SK-N-SH treated with all-trans-retinoic acid at 6 μM for 48 hours (cell line): ENCODE results near the gene PTPRG.

Source experiments
- ARNTL ChIP-seq: fragments of 450-650 bp; formaldehyde crosslinking; IDR thresholded peaks from 2 replicates; pipeline ENCODE4 v1.5.0; 2020; ENCODE audit warnings: low read depth, mild to moderate bottlenecking, moderate library complexity, borderline replicate concordance
- ESRRG ChIP-seq: fragments of 250-450 bp; sonication (Bioruptor Pico); IDR thresholded peaks from 2 replicates; pipeline ENCODE4 v1.6.1; 2021; ENCODE audit warnings: mild to moderate bottlenecking
- ISL1 ChIP-seq: fragments of 250-450 bp; sonication (Bioruptor Pico); IDR thresholded peaks from 2 replicates; pipeline ENCODE4 v2.1.2; 2022; ENCODE audit warnings: mild to moderate bottlenecking, moderate library complexity
- RARB ChIP-seq: fragments of 250-450 bp; sonication (Bioruptor Pico); IDR thresholded peaks from 2 replicates; pipeline ENCODE4 v1.8.0; 2021; ENCODE audit warnings: mild to moderate bottlenecking, moderate library complexity
- SNAI2 ChIP-seq: fragments of 250-450 bp; sonication (Bioruptor Pico); IDR thresholded peaks from 2 replicates; pipeline ENCODE4 v1.5.0; 2020; ENCODE audit warnings: mild to moderate bottlenecking, moderate library complexity
- TCF4 ChIP-seq: fragments of 250-450 bp; sonication (Bioruptor Pico); IDR thresholded peaks from 2 replicates; pipeline ENCODE4 v1.8.0; 2021; ENCODE audit warnings: mild to moderate bottlenecking, moderate library complexity, borderline replicate concordance
- TSHZ2 ChIP-seq: fragments of 250-450 bp; sonication (Bioruptor Pico); IDR thresholded peaks from 2 replicates; pipeline ENCODE4 v1.5.0; 2020; ENCODE audit warnings: mild to moderate bottlenecking, moderate library complexity
- ZC3H10 ChIP-seq: fragments of 250-450 bp; sonication (Bioruptor Pico); IDR thresholded peaks from 2 replicates; pipeline ENCODE4 v1.5.1; 2021; ENCODE audit warnings: mild to moderate bottlenecking, moderate library complexity
- ZNF565 ChIP-seq: fragments of 450-650 bp; formaldehyde crosslinking; conservative IDR thresholded peaks from 2 replicates; pipeline ENCODE4 v1.5.0; 2020; ENCODE audit warnings: low read depth, mild to moderate bottlenecking, moderate library complexity
- ZNF70 ChIP-seq: fragments of 450-650 bp; formaldehyde crosslinking; IDR thresholded peaks from 2 replicates; pipeline ENCODE4 v1.5.0; 2020; ENCODE audit warnings: mild to moderate bottlenecking, moderate library complexity
- TF ChIP-seq, protein P1 (sequence below): fragments of 250-450 bp; sonication (Bioruptor Pico); IDR thresholded peaks from 2 replicates; pipeline ENCODE4 v1.5.1; 2020; ENCODE audit warnings: low read depth, mild to moderate bottlenecking, moderate library complexity
- TF ChIP-seq, protein P2 (sequence below): fragments of 250-450 bp; sonication (Bioruptor Pico); IDR thresholded peaks from 2 replicates; pipeline ENCODE4 v1.8.0; 2020; ENCODE audit warnings: mild to moderate bottlenecking, moderate library complexity, borderline replicate concordance
- TF ChIP-seq, protein P3 (sequence below): fragments of 250-450 bp; sonication (Bioruptor Pico); IDR thresholded peaks from 2 replicates; pipeline ENCODE4 v1.5.1; 2021; ENCODE audit warnings: mild to moderate bottlenecking, moderate library complexity

- no peak for TF ChIP-seq RARB (CRISPR knock-in tag)
- TF ChIP-seq ESRRG (CRISPR knock-in tag) = no peak
- no peak for TF ChIP-seq ARNTL (CRISPR knock-in tag)
- TF ChIP-seq, protein P1, sequence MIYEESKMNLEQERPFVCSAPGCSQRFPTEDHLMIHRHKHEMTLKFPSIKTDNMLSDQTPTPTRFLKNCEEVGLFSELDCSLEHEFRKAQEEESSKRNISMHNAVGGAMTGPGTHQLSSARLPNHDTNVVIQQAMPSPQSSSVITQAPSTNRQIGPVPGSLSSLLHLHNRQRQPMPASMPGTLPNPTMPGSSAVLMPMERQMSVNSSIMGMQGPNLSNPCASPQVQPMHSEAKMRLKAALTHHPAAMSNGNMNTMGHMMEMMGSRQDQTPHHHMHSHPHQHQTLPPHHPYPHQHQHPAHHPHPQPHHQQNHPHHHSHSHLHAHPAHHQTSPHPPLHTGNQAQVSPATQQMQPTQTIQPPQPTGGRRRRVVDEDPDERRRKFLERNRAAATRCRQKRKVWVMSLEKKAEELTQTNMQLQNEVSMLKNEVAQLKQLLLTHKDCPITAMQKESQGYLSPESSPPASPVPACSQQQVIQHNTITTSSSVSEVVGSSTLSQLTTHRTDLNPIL (CRISPR knock-in tag) = no peak
- TF ChIP-seq, protein P2, sequence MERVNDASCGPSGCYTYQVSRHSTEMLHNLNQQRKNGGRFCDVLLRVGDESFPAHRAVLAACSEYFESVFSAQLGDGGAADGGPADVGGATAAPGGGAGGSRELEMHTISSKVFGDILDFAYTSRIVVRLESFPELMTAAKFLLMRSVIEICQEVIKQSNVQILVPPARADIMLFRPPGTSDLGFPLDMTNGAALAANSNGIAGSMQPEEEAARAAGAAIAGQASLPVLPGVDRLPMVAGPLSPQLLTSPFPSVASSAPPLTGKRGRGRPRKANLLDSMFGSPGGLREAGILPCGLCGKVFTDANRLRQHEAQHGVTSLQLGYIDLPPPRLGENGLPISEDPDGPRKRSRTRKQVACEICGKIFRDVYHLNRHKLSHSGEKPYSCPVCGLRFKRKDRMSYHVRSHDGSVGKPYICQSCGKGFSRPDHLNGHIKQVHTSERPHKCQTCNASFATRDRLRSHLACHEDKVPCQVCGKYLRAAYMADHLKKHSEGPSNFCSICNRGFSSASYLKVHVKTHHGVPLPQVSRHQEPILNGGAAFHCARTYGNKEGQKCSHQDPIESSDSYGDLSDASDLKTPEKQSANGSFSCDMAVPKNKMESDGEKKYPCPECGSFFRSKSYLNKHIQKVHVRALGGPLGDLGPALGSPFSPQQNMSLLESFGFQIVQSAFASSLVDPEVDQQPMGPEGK = no peak
- no peak for TF ChIP-seq SNAI2 (CRISPR knock-in tag)
- TF ChIP-seq, protein P3, sequence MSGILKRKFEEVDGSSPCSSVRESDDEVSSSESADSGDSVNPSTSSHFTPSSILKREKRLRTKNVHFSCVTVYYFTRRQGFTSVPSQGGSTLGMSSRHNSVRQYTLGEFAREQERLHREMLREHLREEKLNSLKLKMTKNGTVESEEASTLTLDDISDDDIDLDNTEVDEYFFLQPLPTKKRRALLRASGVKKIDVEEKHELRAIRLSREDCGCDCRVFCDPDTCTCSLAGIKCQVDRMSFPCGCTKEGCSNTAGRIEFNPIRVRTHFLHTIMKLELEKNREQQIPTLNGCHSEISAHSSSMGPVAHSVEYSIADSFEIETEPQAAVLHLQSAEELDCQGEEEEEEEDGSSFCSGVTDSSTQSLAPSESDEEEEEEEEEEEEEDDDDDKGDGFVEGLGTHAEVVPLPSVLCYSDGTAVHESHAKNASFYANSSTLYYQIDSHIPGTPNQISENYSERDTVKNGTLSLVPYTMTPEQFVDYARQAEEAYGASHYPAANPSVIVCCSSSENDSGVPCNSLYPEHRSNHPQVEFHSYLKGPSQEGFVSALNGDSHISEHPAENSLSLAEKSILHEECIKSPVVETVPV (CRISPR knock-in tag) = no peak
- TF ChIP-seq ZNF565 (CRISPR knock-in tag) = no peak
- no peak for TF ChIP-seq ZC3H10
- TF ChIP-seq ZNF70 (CRISPR knock-in tag) = no peak
- no peak for TF ChIP-seq TCF4 (CRISPR knock-in tag)
- no peak for TF ChIP-seq ISL1
- TF ChIP-seq TSHZ2 = no peak
Measured at GRCh38 chr3:62131050-62131449, 569.7 kb downstream of the PTPRG start.
